GM19395 (cell line): ENCODE measurements around the gene PCYT2.
A peak's percentile ranks its signal among the peaks of the same experiment; 100 is the strongest.

Experiments
- ATAC-seq: cut with Tn5 transposase; IDR thresholded peaks from one replicate; pipeline ENCODE4 v1.9.1; 2021; ENCODE audit warnings: mild to moderate bottlenecking, moderate library complexity; ENCODE audit not compliant: unreplicated experiment

PCYT2 gene

GRCh38 chr17:81902023-81902652, 9.1 kb downstream of the PCYT2 start, which contains the start of gene NPB:
Gene NPB (plus strand): TSS chr17:81902238. CDS start chr17:81902278, 40 bp downstream.
- ATAC-seq: no peak

- ATAC-seq: no peak
These were observed 9.8 kb downstream of the PCYT2 start for GRCh38 chr17:81901167-81902022.

GRCh38 chr17:81900181-81900820, 10.9 kb downstream of the PCYT2 start:
- no peak for ATAC-seq

- ATAC-seq: no peak
These were observed 11.6 kb downstream of the PCYT2 start for GRCh38 chr17:81899514-81900166.

DNA sequence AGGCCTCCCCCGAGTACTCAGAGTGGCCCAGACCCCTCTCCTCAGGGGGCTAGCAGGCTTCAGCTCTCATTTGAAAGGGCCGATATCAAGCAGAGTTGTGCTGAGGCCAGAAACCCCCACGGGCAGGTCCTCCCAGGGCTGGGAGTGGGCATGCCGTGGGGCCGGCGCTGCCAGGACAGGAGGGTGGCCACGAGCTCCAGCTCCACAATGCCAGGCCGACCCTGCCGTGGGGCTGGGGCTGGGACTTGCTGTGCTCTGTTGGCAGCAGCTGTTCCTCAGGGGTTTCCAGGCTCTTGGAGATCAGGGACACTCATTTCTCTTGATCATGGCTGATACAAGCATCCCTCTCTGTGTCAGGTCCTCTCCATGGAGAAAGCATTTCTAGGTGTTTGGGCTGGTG, 12.3 kb downstream of the PCYT2 start:
- no peak for ATAC-seq

DNA sequence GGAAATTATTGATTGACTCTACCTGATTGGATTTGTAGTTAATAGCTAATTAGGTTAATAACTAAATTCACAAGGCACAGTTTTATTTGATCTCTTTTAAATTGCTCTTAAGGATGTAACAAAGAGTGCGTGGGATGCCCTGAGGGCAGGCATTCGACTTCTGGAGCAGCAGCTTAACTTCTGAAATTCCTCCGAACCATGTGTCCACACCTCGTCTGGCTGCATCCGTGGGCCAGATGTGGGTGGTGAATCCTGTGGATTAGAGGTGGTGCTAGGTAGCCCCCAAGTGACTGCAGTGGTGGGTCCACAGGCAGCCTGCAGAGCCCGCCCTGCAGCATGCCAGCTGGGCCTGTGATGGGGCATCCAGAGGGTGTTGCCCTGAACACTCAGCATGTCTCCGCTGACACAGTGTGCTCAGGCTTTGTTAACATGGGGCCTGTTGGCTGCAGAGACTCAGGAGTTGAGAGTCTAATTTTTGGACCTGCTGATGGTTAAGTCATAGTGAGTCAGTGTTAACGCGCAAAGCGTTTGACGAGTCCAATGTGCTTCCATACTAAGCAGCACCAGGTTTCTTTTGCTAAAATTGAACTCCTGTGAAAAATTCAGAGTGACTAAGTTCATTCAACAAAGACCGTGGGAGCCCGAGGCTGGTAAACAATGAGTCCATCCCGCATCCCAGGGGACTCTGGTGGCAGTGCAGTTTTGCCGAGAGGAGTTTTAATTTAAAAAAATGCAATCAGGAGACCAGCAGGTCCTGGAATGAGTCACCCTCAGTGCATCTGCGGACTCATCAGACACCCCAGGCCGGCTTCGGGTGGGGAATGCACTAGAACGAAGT, 13.0 kb downstream of the PCYT2 start:
- ATAC-seq: no peak

GRCh38 chr17:81895400-81895799, 15.8 kb downstream of the PCYT2 start:
- no peak for ATAC-seq

DNA sequence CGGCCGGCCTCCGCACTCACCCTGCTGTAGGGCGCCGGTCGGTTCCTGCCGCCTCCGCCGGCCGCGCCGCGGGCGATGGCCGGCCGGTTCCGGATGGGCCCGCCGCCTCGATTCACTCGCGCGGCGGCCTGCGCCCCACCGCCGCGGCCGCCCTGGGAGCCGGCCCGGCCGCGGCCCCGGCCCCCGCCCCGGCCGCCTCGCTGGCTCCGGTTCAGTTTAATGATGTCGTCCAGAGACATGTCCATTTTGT, 20.0 kb downstream of the PCYT2 start:
- ATAC-seq: peak; percentile 26

DNA sequence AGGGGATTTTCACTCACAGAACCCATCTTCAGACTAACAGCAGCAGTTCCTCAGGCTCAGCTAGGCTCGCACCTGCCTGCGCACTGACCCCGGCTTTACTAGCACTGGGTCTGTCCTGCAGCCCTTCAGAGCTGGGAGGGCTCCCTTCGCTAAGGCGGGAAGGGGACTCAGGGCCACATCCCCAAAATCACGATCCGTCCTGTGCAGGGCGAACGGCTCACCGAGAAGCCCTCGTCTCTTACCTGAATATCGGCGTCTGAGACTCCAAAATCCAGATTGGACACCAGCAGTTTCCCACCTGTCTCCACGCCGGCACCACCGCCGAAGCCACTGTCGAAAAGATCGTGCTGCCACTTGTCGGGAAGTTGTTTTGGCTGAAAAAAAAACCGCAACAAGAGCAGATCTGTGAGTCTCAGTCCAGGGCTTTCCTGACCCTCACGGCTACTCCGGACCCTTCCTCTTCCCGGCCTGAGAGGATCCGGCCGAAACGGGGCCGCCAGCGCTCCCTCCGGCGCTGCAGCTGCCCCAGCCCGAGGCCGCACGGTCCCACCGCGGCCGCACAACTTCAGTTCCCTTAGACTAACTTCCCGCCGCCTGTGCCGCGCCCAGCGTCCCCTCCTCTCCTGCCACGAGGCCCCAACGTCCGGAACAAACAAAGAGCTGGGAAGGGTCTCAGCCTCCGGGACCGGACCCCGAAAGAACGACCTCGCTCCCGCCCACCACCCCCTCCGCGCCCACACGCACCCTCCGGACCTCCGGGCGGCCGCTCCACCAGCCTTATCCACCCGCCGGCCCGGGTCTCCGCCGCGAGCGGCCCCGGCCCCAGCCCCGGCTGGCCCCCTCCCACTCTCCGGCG, 20.5 kb downstream of the PCYT2 start:
- peak; percentile 6 for ATAC-seq

DNA sequence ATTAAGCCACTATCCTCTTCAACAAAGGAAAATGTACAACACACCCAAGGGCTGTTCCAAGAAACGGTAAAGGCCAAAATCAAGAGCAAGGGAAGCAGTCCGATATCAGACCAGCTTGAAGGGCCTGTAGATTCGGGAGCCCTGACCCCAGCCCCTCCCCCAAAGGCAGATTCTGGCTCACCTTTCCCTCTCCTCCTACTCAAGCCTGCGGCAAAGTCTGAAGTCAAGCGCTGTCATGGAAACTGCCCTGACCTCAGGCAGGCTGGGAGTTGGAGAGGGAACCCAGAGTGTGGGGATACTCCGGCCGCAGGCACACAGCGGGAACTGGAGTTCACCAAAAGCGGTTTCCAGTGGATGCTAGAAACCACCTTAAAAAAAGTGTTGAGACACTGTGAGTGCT, 21.6 kb downstream of the PCYT2 start:
- ATAC-seq: no peak

GRCh38 chr17:81888988-81889595, 22.1 kb downstream of the PCYT2 start:
- ATAC-seq: no peak

DNA sequence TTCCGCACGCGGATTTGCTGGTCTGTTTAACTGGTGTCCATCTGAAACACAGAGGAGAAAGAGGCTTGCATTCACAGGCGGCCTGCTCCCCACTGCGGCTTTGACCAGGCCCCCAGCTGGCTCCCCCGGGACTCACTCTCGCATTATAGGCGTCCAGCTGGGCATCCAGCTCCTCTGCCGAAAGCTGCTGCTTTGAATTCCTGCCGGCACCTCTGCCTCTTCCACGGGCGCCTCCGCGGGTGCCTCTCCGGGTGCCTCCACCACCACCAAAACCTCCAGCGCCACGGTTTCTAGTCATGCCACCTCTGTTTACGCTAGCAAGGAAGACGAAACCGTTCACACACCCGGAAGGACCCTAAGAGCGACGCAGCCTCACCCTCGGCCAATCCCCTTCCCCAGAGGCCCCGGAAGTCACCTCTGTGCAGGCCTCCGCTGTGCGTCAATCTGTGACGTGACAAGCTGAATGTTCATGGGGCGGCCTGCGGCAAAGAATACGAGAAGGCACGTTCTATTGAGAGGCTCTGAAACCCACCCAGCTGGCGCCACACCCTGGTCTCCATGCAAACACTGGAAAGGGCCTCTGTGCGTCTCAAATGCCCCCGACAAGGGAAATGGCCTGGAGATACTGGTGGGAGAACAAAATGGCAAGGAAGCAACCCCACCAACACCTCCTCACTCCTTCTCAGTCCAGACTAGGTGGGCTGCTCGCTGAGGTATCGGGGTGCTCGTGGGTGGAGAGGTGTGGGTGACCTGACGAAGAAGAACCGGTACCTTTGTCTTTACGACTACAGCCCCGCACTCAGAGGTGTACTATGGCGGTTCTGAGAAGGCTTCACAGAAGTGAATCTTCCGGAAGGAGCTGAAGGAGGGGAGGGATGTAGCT, 22.9 kb downstream of the PCYT2 start:
- ATAC-seq: no peak

GRCh38 chr17:81885869-81886548, 25.2 kb downstream of the PCYT2 start:
- ATAC-seq: no peak

GRCh38 chr17:81885454-81885853, 25.7 kb downstream of the PCYT2 start:
- no peak for ATAC-seq

- ATAC-seq: no peak
These were observed 26.2 kb downstream of the PCYT2 start for GRCh38 chr17:81884968-81885367.

GRCh38 chr17:81884520-81884919, 26.7 kb downstream of the PCYT2 start:
- ATAC-seq: no peak

DNA sequence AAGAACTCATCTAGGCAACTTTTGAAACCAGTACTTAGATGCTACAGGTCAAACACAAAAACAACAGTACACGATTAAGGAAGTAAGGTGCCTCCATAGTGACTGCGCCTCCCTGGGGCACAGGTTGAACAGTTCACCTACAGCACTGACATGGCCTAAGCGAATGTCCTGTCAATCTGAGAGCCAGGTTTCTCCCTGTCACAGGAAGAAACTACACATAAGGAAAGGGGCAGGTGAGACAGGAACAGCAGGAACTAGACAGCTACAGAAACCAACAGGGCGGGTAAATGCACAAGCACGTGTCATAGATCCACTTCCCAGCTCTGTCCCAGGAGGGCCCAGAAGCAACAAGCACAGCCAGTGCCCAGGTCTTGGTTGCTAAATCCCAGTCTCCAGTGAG, 32.1 kb downstream of the PCYT2 start:
- no peak for ATAC-seq

- ATAC-seq: no peak
These were observed 32.9 kb downstream of the PCYT2 start for GRCh38 chr17:81878294-81878693.
